HG02943 (cell line): ENCODE measurements around the gene DRC7.
"Not testable (repeated sequence)": the region's sequence is repeated elsewhere in the genome, so short reads cannot be mapped to it uniquely, and the experiment has no call there.

Experiments
- ATAC-seq: cut with Tn5 transposase; IDR thresholded peaks from one replicate; pipeline ENCODE4 v1.9.1; 2021; ENCODE audit warnings: mild to moderate bottlenecking, low read depth, moderate library complexity; ENCODE audit not compliant: unreplicated experiment

The DRC7 gene

GRCh38 chr16:57660715-57661463, 33.7 kb upstream of the DRC7 start:
- no peak for ATAC-seq

DNA sequence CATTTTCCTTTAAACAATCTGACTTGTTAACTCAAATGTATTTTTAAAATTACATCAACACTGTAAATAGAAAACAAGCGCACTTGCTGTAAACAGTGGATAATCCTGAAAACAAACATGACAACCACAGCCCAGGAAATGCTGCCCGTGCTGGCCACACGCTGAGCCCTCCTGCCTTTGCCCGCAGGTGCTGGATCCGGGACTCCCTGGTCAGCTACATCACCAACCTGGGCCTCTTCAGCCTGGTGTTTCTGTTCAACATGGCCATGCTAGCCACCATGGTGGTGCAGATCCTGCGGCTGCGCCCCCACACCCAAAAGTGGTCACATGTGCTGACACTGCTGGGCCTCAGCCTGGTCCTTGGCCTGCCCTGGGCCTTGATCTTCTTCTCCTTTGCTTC, 33.1 kb upstream of the DRC7 start:
- ATAC-seq = no peak

DNA sequence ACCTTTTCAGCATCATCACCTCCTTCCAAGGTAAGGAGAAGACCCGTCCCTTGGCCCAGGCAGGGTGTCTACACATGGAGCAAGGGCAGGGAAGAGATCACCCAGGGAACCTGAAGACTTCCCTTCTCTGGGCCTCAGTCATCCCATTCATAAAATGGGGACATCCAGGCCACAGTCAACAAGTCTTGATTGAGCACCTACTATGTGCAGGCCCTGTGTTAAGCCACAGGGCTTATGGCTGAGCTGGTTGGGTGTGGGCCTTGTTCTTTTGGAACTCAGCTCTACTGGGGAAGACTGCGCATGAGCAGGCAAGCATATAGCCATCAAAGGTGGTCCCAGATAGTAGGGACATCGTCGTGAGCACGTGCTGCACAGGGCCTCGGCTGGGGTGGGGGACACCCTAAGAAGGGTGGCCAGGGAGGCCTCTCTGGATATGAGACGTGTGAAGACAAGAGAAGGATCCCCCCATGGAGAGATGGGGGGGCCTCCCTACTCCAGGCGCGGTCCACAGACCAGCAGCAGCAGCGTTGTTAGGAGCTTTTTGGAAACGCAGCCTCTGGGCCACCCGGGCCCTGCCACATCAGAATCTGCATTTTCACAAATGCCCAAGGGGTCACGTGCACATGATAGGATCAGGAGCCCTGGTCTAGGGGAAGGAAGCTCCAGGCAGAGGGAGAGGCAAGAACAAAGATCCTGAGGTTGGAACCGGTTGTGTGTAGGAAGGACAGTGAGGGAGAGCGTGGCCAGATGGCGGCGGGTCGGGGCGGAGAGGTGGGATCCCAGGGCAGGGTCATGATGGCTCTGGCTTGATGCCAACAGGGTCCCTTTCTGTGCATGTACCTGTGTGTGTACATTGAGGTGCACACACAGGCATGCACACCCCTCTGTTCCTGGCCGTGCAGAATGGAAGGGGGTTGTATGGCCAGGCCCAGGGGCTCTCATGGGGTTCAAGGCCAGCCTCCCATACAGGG, 32.4 kb upstream of the DRC7 start:
- no peak for ATAC-seq

GRCh38 chr16:57663436-57663835, 31.2 kb upstream of the DRC7 start:
- ATAC-seq = no peak

- ATAC-seq = no peak
Observed at GRCh38 chr16:57663917-57664661, 30.5 kb upstream of the DRC7 start.

DNA sequence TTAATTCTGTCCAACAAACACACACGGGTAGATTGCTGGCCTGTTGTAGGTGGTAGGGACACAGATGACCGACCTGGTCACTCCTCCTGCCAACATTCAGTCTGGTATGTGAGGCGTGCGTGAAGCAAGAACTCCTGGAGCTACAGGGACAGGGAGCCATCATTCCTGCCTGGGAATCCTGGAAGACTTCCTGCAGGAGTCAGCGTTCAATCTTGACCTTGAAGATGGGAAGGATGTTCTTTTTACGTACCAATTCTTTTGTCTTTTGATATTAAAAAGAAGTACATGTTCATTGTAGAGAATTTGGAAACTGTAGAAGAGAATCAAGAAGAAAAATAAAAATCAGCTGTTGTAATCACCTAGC, 30.0 kb upstream of the DRC7 start:
- no peak for ATAC-seq

DNA sequence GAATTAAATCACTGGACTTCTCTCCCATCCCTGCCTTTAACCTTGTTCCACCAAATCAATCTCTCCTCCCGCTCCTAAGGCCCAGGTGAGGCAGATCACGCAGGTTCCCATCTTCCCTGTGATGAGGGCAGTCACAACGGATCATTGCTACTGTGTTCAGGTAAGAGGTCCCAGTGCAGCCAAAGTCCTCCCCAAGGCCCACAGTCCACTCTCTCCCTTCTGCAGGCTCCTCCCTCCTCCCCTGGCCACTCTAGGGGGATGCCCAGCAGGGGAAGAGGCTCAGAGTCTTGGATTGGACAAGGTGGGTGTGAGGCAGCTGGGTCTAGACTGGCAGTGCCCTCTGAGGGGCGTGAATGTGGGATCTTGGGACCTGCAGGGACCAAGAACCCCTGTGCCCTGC, 29.1 kb upstream of the DRC7 start:
- ATAC-seq = no peak

DNA sequence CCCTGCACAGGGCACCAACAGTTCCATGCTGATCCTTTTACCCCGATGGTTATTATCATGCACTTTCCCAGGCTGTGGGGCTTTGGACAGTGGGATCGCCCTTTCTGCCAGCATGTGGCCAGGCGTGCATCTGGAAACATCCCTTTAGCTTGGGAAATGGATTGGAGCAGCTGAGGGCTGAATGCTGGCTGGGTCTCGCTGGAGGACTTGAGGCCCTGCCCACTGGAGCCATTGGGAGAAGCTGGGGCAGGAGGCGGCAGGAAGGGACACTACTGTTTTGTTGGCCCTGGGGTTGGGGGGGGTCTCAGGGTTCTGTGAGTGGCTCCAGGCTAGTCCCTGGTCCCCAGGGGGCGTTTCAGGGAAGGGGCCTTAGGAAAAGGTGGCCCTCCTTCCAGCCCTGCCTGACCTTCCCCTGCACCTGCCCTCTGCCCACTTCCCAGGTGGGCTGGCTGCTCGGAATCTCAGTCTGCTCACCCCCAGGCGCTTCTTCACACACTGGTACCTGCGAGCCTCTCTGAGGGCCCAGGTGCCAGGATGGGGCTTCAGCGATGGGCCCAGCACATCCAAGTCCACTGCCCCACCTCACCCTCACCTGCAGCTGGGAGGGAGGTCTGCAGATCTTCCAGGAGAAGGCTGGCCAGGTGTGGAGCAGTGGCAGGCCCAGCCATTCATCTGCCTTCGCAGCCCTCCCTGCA, 28.1 kb upstream of the DRC7 start:
- ATAC-seq = no peak

- ATAC-seq = no peak
Observed at GRCh38 chr16:57667048-57667525, 27.5 kb upstream of the DRC7 start.

DNA sequence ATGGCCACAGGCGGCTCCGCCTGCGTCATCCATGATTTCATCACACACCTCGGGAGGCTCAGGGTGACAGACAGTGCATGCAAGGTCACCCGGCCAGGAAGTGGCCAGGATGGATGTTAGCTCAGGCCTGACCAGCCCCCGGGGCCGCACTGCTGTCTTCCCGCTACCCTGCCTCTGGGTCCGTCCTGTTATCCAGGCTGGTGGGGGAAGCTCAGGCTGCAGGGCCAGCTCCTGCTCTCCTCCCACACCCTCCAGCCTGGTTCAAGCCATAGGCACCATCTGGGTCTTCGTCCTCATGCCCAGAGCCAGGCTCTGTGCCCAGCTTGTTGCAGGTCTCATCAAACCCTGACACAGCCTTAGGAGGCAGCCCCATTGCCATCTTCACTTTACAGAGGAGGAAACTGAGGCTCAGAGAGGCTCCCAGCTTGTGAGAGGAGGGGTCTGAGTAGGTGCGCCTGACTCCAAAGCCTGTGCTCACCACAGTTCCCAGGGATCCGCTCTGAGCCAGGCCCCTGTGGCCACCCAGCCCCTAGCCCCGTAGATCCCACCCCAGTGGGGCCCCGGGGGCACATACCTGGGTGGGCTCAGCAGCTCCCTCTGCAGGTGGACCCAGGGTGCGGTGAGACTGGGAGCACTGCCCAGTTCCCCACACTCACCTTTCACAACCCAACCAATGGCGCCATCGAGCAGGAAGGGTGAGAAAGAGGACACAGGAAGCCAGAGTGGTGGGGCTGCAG, 26.9 kb upstream of the DRC7 start:
- ATAC-seq = no peak

DNA sequence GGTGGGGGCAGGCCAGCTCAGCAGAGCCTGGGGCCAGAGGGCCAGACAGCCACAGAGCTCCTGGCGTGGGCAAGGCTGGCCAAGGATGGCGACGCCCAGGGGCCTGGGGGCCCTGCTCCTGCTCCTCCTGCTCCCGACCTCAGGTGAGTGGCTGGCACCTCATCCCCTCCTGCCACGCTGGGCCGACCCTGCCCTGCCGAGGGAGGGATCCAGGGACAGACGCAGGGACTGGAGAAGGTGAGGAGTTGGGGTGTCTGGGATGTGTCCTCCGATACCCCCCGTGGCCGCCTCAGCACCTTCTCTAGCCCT, 26.4 kb upstream of the DRC7 start, which contains the start of gene ADGRG3:
ADGRG3 (plus strand) TSS at position 44 of the 309 bp plus-strand sequence; CDS start at position 86, 42 bp downstream.
- no peak for ATAC-seq

DNA sequence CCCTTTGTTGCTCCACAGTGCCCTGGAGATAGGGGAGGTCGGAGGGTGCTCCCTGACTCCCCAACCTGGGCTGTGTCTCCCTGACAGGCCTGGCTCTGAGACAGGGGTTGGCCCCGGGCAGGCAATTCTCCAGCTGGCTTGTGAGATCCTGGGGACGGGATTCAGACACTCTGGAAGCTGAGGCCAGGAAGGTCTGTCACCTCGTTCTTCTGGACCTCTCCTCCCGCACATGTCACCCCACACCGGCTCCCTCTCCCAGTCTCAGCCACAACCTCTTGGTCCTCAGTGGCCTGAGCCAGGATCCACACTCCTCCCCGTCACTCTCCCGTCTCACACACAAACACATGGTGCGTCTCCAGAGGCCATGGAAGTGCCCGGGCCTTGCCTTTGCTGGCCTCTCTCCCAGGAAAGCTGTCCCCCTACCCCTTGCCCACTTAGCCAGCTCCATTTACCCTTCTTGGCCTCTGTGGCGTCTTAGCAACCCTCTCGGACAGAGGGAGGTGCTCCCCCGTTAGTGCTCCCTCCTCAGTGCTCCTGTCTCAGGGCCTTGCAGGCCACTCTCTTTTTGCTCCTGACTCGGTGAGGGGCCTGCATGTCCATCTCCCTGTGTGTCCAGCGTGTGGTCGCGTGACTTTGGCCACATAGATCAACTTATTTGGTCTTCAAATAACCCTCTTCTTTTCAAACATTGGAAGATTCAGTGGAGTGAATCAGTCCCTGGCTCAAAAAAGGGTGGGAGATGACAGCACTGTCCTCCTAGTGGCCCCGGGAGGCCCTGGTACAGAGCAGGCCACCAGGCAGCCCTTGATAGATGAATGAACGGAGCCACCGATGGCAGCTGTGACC, 25.8 kb upstream of the DRC7 start:
- ATAC-seq = no peak

DNA sequence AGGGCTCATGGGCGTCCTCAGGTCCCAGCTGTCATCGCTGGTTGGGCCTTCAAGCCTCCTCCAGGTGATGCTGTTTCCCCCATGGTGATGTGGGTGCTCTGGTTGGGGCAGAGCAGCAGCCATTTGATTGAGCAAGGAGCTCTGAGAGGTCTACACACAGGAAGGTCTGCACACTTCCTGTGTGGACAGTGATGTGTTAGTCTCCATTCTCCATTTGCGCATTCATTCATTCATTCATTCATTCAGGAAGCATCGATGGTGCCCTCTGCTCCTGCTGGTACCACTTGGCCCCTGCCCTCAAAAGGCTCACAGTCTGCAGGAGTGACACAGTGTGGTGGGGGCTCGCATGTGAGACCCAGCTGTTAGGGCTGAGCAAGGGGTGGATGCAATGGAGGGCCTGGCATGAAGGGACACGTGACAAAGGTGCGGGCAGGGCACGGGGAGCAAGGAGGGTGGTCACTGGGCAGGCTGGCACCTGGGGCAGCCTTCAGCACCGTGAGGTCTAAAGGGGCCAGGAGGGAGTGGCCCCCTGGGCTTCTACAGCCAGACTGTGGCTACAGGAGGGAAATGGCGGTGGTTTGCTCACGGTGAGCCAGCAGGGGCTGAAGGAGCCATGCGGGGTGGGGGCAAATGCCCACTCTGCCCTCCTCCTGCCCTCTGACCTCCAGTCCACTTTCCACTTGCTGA, 25.0 kb upstream of the DRC7 start:
- ATAC-seq = no peak

DNA sequence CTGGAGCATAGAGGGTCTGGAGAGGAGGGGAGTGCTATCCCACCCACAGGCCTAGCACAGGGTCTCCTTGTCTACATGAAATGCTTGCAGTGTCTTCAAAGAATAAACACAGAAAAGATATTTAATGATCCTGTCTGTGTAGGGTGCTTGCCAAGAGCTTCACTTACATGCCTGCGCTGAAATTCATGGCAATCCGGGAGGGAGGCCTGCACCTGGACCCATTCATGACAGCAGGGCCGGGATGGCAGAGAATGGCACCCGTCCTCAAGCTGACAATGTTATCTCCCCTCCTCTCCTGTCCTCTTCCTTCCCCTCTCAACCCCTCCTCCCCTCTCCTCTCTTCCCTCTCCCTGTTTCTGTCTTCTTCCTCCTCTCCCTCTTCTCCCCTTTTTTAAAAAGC, 24.4 kb upstream of the DRC7 start:
- ATAC-seq = no peak

- not testable (repeated sequence) for ATAC-seq
Observed at GRCh38 chr16:57671451-57671850, 23.2 kb upstream of the DRC7 start.

GRCh38 chr16:57672416-57672815, 22.2 kb upstream of the DRC7 start:
- no peak for ATAC-seq

DNA sequence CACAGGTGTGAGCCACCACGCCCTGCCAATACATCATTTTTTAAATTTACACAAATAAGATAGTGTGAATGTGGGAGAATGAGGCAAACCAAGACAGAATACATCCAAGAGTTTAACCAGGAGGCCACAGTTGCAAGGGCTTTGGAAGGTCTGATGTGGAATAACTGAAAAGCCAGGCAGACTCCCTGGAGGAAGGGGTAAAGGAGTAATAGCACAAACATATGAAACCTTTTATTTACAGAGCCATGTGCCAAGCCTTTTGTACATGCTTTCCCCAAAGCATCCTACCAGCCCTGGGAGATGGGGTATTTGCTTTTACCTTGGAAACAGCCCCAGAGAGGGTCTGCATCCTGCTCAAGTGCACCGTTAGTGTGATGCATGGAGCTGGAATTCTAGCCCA, 21.8 kb upstream of the DRC7 start:
- ATAC-seq = no peak
